ENCODE data around the gene VASH1. TPM values are rescaled to one million over a fixed set of nuclear protein-coding genes. Genes with fewer than 3 reads are reported as not detected.

Gene VASH1
- polyA plus RNA-seq, 2 of the 4 experiments (the other 2 are of a cell fraction) = 2.1 to 6.0 TPM

GRCh38 chr14:76820700-76821099 lies 59.4 kb downstream of the VASH1 start (continued):
- no peak for TF ChIP-seq RCOR1 (IDR thresholded peaks at IDR 0.05; ENCODE audit: low read depth, low read length)

GRCh38 chr14:76826122-76826521 lies 64.9 kb downstream of the VASH1 start, which contains the start of gene LRRC74A:
TSS of gene LRRC74A (plus strand) at chr14:76826408. CDS start at chr14:76826698, 290 bp downstream.
- H3K4me3 ChIP-seq = no peak within 1 kb of the TSS
- WGBS (ENCODE audit: missing lambda C conversion rate) = 46% methylated on average over 2 of the region's 2 CpGs
- DNase-seq (ENCODE audit: low read depth in 1 of 2, low spot score in 1 of 2) (no peak), ATAC-seq (no peak), FAIRE-seq (no peak)
- H3K27ac ChIP-seq = no peak within 1 kb of the TSS
- H3K9me3 ChIP-seq = no peaks in the 10 kb centered on the region
- TF ChIP-seq HDAC2 (IDR thresholded peaks at IDR 0.05) (no peak), ZSCAN20 (CRISPR knock-in tag; IDR thresholded peaks at IDR 0.05) (no peak), HEYL (CRISPR knock-in tag; IDR thresholded peaks at IDR 0.05) (no peak), KDM1A (IDR thresholded peaks at IDR 0.05; ENCODE audit: low read depth) (no peak), CTCF (IDR thresholded peaks at IDR 0.05) (no peak), NR3C1 (IDR thresholded peaks at IDR 0.05) (no peak), KDM5A (IDR thresholded peaks at IDR 0.05) (no peak), SMC3 (IDR thresholded peaks at IDR 0.05) (no peak), ZC3H11A (IDR thresholded peaks at IDR 0.05) (no peak), FOXS1 (CRISPR knock-in tag; IDR thresholded peaks at IDR 0.05) (no peak), E2F6 (IDR thresholded peaks at IDR 0.05; ENCODE audit: borderline replicate concordance, low read depth) (no peak), JUN (IDR thresholded peaks at IDR 0.05) (no peak), EHF (CRISPR knock-in tag; IDR thresholded peaks at IDR 0.05) (no peak)
- ChIA-PET CTCF (interaction anchor here (1.4 kb wide), 1 partner anchor 15 kb away, joined by 4 read pairs; no protein-coding TSS in a partner anchor), POLR2A (no interaction called here)
- H3K4me1 ChIP-seq = no peaks in the 10 kb centered on the region
- H3K4me2 ChIP-seq = no peak within 1 kb of the TSS

- WGBS (ENCODE audit: missing lambda C conversion rate) = 71% methylated on average over 9 of the region's 9 CpGs
- no peak overlapping the region for H3K27ac ChIP-seq
- POLR2A ChIA-PET = no interaction called here
- no peaks in the 10 kb centered on the region for H3K9me3 ChIP-seq
- FAIRE-seq = no peak
- ATAC-seq = no peak
- no peaks in the 10 kb centered on the region for H3K4me1 ChIP-seq
- H3K4me3 ChIP-seq = no peak overlapping the region
- H3K4me2 ChIP-seq = no peak overlapping the region
- DNase-seq (ENCODE audit: low read depth in 1 of 2, low spot score in 1 of 2) = no peak
- TF ChIP-seq BCL3 (IDR thresholded peaks at IDR 0.05) (no peak), FOXS1 (CRISPR knock-in tag; IDR thresholded peaks at IDR 0.05) (no peak), CBX2 (IDR thresholded peaks at IDR 0.05; ENCODE audit: borderline replicate concordance, low read depth) (no peak), POLR2AphosphoS2 (conservative IDR thresholded peaks at IDR 0.05; ENCODE audit: low read length) (no peak), RAD21 (conservative IDR thresholded peaks at IDR 0.05 in 1 of 2, IDR thresholded peaks at IDR 0.05 in 1 of 2) (no peak), SMC3 (IDR thresholded peaks at IDR 0.05) (no peak), HEYL (CRISPR knock-in tag; IDR thresholded peaks at IDR 0.05) (no peak), REST (IDR thresholded peaks at IDR 0.05) (no peak), ATOH8 (CRISPR knock-in tag; IDR thresholded peaks at IDR 0.05; ENCODE audit: low read depth) (no peak), NPAS2 (CRISPR knock-in tag; IDR thresholded peaks at IDR 0.05; ENCODE audit: borderline replicate concordance) (no peak), NFE2L2 (conservative IDR thresholded peaks at IDR 0.05; ENCODE audit: low read length) (no peak)
- CTCF ChIA-PET = no interaction called here
Observed at GRCh38 chr14:76827696-76828296, 66.5 kb downstream of the VASH1 start.
